Measurements from ENCODE around the gene RORB. TPM values are rescaled to one million over a fixed set of nuclear protein-coding genes. Genes with fewer than 3 reads are reported as not detected.

The RORB gene
- total RNA-seq, 2 experiments from 2014 or later, result 0.13 to 0.18 TPM

GRCh38 chr9:74653410-74654080 is 156.4 kb downstream of the RORB start:
- Mint-ChIP-seq H3K4me3 (no peak overlapping the region), H3K36me3 (ENCODE audit: low read depth) (no peaks in the 10 kb centered on the region), H3K27ac (no peak overlapping the region), H3K4me1 (no peaks in the 10 kb centered on the region), H3K27me3 (no peaks in the 10 kb centered on the region), H3K9me3 (no peaks in the 10 kb centered on the region)
- POLR2A ChIA-PET, result no interaction called here
- DNase-seq, result no peak
- CTCF ChIA-PET, result interaction anchor here (1.2 kb wide), 1 partner anchor 16 kb away, joined by 3 read pairs; no protein-coding TSS in a partner anchor

GRCh38 chr9:74662674-74663073 is 165.5 kb downstream of the RORB start:
- no peaks in the 10 kb centered on the region for H3K4me1 Mint-ChIP-seq
- ChIA-PET CTCF (no interaction called here), POLR2A (no interaction called here)
- no peaks in the 10 kb centered on the region for H3K36me3 Mint-ChIP-seq (ENCODE audit: low read depth)
- H3K27ac Mint-ChIP-seq, result no peak overlapping the region
- no peak for DNase-seq
- H3K27me3 Mint-ChIP-seq, result no peaks in the 10 kb centered on the region
- H3K9me3 Mint-ChIP-seq, result no peaks in the 10 kb centered on the region
- no peak overlapping the region for H3K4me3 Mint-ChIP-seq

- Mint-ChIP-seq H3K27ac (no peak overlapping the region), H3K4me3 (no peak overlapping the region), H3K9me3 (no peaks in the 10 kb centered on the region), H3K27me3 (no peaks in the 10 kb centered on the region), H3K36me3 (ENCODE audit: low read depth) (no peaks in the 10 kb centered on the region), H3K4me1 (no peaks in the 10 kb centered on the region)
- no peak for DNase-seq
- ChIA-PET POLR2A (no interaction called here), CTCF (no interaction called here)
Measured at GRCh38 chr9:74663439-74663838, 166.3 kb downstream of the RORB start.

GRCh38 chr9:74666625-74667316 is 169.6 kb downstream of the RORB start:
- Mint-ChIP-seq H3K4me1 (no peaks in the 10 kb centered on the region), H3K36me3 (ENCODE audit: low read depth) (no peaks in the 10 kb centered on the region), H3K27me3 (no peaks in the 10 kb centered on the region), H3K27ac (no peak overlapping the region), H3K4me3 (no peak overlapping the region), H3K9me3 (no peaks in the 10 kb centered on the region)
- DNase-seq, result no peak
- ChIA-PET CTCF (no interaction called here), POLR2A (no interaction called here)

- Mint-ChIP-seq H3K9me3 (no peaks in the 10 kb centered on the region), H3K36me3 (ENCODE audit: low read depth) (no peaks in the 10 kb centered on the region), H3K4me1 (no peaks in the 10 kb centered on the region), H3K27me3 (no peaks in the 10 kb centered on the region), H3K27ac (no peak overlapping the region), H3K4me3 (no peak overlapping the region)
- no peak for DNase-seq
- ChIA-PET CTCF (no interaction called here), POLR2A (no interaction called here)
Measured at GRCh38 chr9:74672237-74672636, 175.1 kb downstream of the RORB start.

- Mint-ChIP-seq H3K4me1 (no peaks in the 10 kb centered on the region), H3K27ac (no peak overlapping the region), H3K27me3 (no peaks in the 10 kb centered on the region), H3K4me3 (no peak overlapping the region), H3K36me3 (ENCODE audit: low read depth) (no peaks in the 10 kb centered on the region), H3K9me3 (no peaks in the 10 kb centered on the region)
- ChIA-PET CTCF (no interaction called here), POLR2A (no interaction called here)
- DNase-seq, result no peak
Measured at GRCh38 chr9:74674077-74674476, 176.9 kb downstream of the RORB start.

GRCh38 chr9:74681906-74682305 is 184.8 kb downstream of the RORB start:
- no peaks in the 10 kb centered on the region for H3K9me3 Mint-ChIP-seq
- POLR2A ChIA-PET, result no interaction called here

GRCh38 chr9:74683322-74683721 is 186.2 kb downstream of the RORB start:
- no peak for DNase-seq
- Mint-ChIP-seq H3K4me1 (no peaks in the 10 kb centered on the region), H3K27me3 (peaks cover 4% of the 10 kb centered on the region), H3K36me3 (ENCODE audit: low read depth) (no peaks in the 10 kb centered on the region), H3K27ac (no peak overlapping the region), H3K4me3 (no peak overlapping the region), H3K9me3 (no peaks in the 10 kb centered on the region)
- POLR2A ChIA-PET, result no interaction called here
- CTCF ChIA-PET, result no interaction called here

More at GRCh38 chr9:74681906-74682305, 184.8 kb downstream of the RORB start:
- Mint-ChIP-seq H3K4me1 (no peaks in the 10 kb centered on the region), H3K36me3 (ENCODE audit: low read depth) (no peaks in the 10 kb centered on the region), H3K4me3 (no peak overlapping the region), H3K27ac (no peak overlapping the region), H3K27me3 (peaks cover 2% of the 10 kb centered on the region)
- DNase-seq, result no peak
- CTCF ChIA-PET, result no interaction called here

GRCh38 chr9:74691058-74691457 is 193.9 kb downstream of the RORB start:
- no peak overlapping the region for H3K4me3 Mint-ChIP-seq
- DNase-seq, result no peak
- H3K9me3 Mint-ChIP-seq, result no peaks in the 10 kb centered on the region
- H3K27ac Mint-ChIP-seq, result no peak overlapping the region
- peaks cover 6% of the 10 kb centered on the region for H3K27me3 Mint-ChIP-seq
- ChIA-PET POLR2A (no interaction called here), CTCF (no interaction called here)
- no peaks in the 10 kb centered on the region for H3K36me3 Mint-ChIP-seq (ENCODE audit: low read depth)
- H3K4me1 Mint-ChIP-seq, result no peaks in the 10 kb centered on the region

GRCh38 chr9:74696520-74696919 is 199.4 kb downstream of the RORB start:
- peaks cover 7% of the 10 kb centered on the region for H3K27me3 Mint-ChIP-seq
- CTCF ChIA-PET, result no interaction called here
- POLR2A ChIA-PET, result no interaction called here
- H3K9me3 Mint-ChIP-seq, result no peaks in the 10 kb centered on the region
- no peak overlapping the region for H3K27ac Mint-ChIP-seq
- H3K4me3 Mint-ChIP-seq, result no peak overlapping the region
- no peak for DNase-seq
- H3K36me3 Mint-ChIP-seq (ENCODE audit: low read depth), result no peaks in the 10 kb centered on the region
- H3K4me1 Mint-ChIP-seq, result no peaks in the 10 kb centered on the region

GRCh38 chr9:74697535-74697934 is 200.4 kb downstream of the RORB start:
- ChIA-PET CTCF (no interaction called here), POLR2A (no interaction called here)
- Mint-ChIP-seq H3K4me1 (no peaks in the 10 kb centered on the region), H3K36me3 (ENCODE audit: low read depth) (no peaks in the 10 kb centered on the region), H3K27me3 (peaks cover 7% of the 10 kb centered on the region), H3K27ac (no peak overlapping the region), H3K9me3 (no peaks in the 10 kb centered on the region), H3K4me3 (no peak overlapping the region)
- DNase-seq, result no peak

GRCh38 chr9:74711341-74711740 is 214.2 kb downstream of the RORB start:
- Mint-ChIP-seq H3K4me3 (no peak overlapping the region), H3K27me3 (peaks cover 3% of the 10 kb centered on the region), H3K27ac (no peak overlapping the region), H3K9me3 (no peaks in the 10 kb centered on the region), H3K4me1 (no peaks in the 10 kb centered on the region), H3K36me3 (ENCODE audit: low read depth) (no peaks in the 10 kb centered on the region)
- ChIA-PET CTCF (no interaction called here), POLR2A (no interaction called here)
- no peak for DNase-seq

- Mint-ChIP-seq H3K9me3 (no peaks in the 10 kb centered on the region), H3K4me1 (no peaks in the 10 kb centered on the region), H3K27me3 (peaks cover 5% of the 10 kb centered on the region), H3K36me3 (ENCODE audit: low read depth) (no peaks in the 10 kb centered on the region), H3K4me3 (no peak overlapping the region), H3K27ac (no peak overlapping the region)
- POLR2A ChIA-PET, result no interaction called here
- no peak for DNase-seq
- CTCF ChIA-PET, result no interaction called here
Measured at GRCh38 chr9:74718709-74719108, 221.6 kb downstream of the RORB start.

GRCh38 chr9:74719306-74719705 is 222.2 kb downstream of the RORB start:
- Mint-ChIP-seq H3K4me1 (no peaks in the 10 kb centered on the region), H3K9me3 (no peaks in the 10 kb centered on the region), H3K27ac (no peak overlapping the region), H3K4me3 (no peak overlapping the region), H3K36me3 (ENCODE audit: low read depth) (no peaks in the 10 kb centered on the region), H3K27me3 (peaks cover 5% of the 10 kb centered on the region)
- POLR2A ChIA-PET, result no interaction called here
- DNase-seq, result no peak
- CTCF ChIA-PET, result no interaction called here

All from activated CD4-positive, alpha-beta memory T cell treated with anti-CD3 and anti-CD28 coated beads, Interleukin-2, amount 10 ng/mL, durations not matched to agents 7 days and 5 days (primary cell).